B cell (primary cell): Measurements from ENCODE around the gene ABI3BP. TPM values are rescaled to one million over a fixed set of nuclear protein-coding genes. Genes with fewer than 3 reads are reported as not detected.

Experiments used
- ATAC-seq: fragments of 200-7000 bp; cut with Tn5 transposase; one replicate; pipeline ENCODE4 v1.10.0; 2021; ENCODE audit warnings: low read depth, mild to moderate bottlenecking, moderate number of reproducible peaks, moderate library complexity
- CTCF ChIA-PET: fragments of 350-600 bp; sonication (Branson Sonifier 250); formaldehyde crosslinking; loops from one replicate; lab custom pipeline; 2021; ENCODE audit warnings: antibody characterized with exemption, inconsistent platforms; lab: Charles Lee
- POLR2A ChIA-PET: fragments of 350-600 bp; sonication (Branson Sonifier 250); formaldehyde crosslinking; loops from one replicate; lab custom pipeline; 2021; ENCODE audit warnings: antibody characterized with exemption; lab: Charles Lee
- DNase-seq: peaks from one replicate; pipeline ENCODE4 v3.0.0; 2013
- H2AFZ ChIP-seq: 2 replicates; pipeline ENCODE4 v1.6.1; 2012; ENCODE audit warnings: mild to moderate bottlenecking, low read depth, low read length; ENCODE audit not compliant: insufficient read depth, poor library complexity, severe bottlenecking
- H3K27ac ChIP-seq, 2 donors: 1 replicate in 1 of 2; 2 replicates in 1 of 2; pipeline ENCODE4 v1.5.1; 2012 to 2013; ENCODE audit warnings: low read length in 2 of 2, mild to moderate bottlenecking in 2 of 2, moderate library complexity in 1 of 2
- H3K27me3 ChIP-seq, 4 experiments: fragments of 200-600 bp in 1 of 4; sonication (generic) in 1 of 4; replicated peaks in 1 of 4; 1 replicate in 2 of 4; 2 replicates in 2 of 4; pipeline versions ENCODE4 v1.6.1 to v1.7.0; 2013 to 2016; ENCODE audit warnings: low read length in 3 of 4, mild to moderate bottlenecking in 2 of 4, mixed read lengths in 1 of 4, moderate library complexity in 1 of 4; ENCODE audit not compliant: insufficient read depth in 4 of 4, control insufficient read depth in 3 of 4; ENCODE audit errors: control extremely low read depth in 1 of 4
- H3K36me3 ChIP-seq, 2 experiments: replicated peaks in 1 of 2; 1 replicate in 1 of 2; 2 replicates in 1 of 2; pipeline versions ENCODE4 v1.6.1 to v1.7.1; 2013; ENCODE audit warnings: low read length in 1 of 2; ENCODE audit not compliant: insufficient read depth in 2 of 2, control insufficient read depth in 1 of 2; ENCODE audit errors: control extremely low read depth in 1 of 2, extremely low read depth in 1 of 2
- H3K4me1 ChIP-seq, 2 donors: fragments of 200-600 bp in 1 of 2; sonication (generic) in 1 of 2; 1 replicate in 1 of 2; 2 replicates in 1 of 2; pipeline versions ENCODE4 v1.5.1 to v1.6.1; 2013 to 2017; ENCODE audit warnings: low read length in 2 of 2; ENCODE audit not compliant: control insufficient read depth in 2 of 2, insufficient read depth in 2 of 2
- H3K4me2 ChIP-seq: replicated peaks from 2 replicates; pipeline ENCODE3; 2012; ENCODE audit warnings: mild to moderate bottlenecking, low read depth, low read length; ENCODE audit not compliant: poor library complexity, severe bottlenecking
- H3K4me3 ChIP-seq, 5 experiments: fragments of 200-600 bp in 1 of 5; sonication (generic) in 1 of 5; 1 replicate in 3 of 5; 2 replicates in 2 of 5; pipeline versions ENCODE4 v1.5.1 to v1.7.0; 2011 to 2016; ENCODE audit warnings: low read length in 4 of 5, mild to moderate bottlenecking in 4 of 5, low read depth in 2 of 5, control low read depth in 1 of 5, moderate library complexity in 1 of 5; ENCODE audit not compliant: insufficient read depth in 1 of 5; ENCODE audit errors: control extremely low read depth in 1 of 5, extremely low read depth in 1 of 5
- H3K79me2 ChIP-seq: fragments of 200-600 bp; sonication (generic); one replicate; pipeline ENCODE4 v1.6.0; 2016; ENCODE audit warnings: low read length; ENCODE audit not compliant: control insufficient read depth, insufficient read depth
- H3K9ac ChIP-seq: fragments of 200-600 bp; sonication (generic); 2 replicates; pipeline ENCODE4 v1.6.1; 2017; ENCODE audit warnings: mild to moderate bottlenecking, low read length, moderate library complexity
- H3K9me3 ChIP-seq, 3 donors: one replicate each; pipeline versions ENCODE4 v1.6.1 to v1.7.1; 2013; ENCODE audit warnings: low read length in 2 of 3; ENCODE audit not compliant: control insufficient read depth in 2 of 3, insufficient read depth in 1 of 3; ENCODE audit errors: control extremely low read depth in 1 of 3
- H4K20me1 ChIP-seq: 2 replicates; pipeline ENCODE4 v1.6.0; 2012; ENCODE audit warnings: mild to moderate bottlenecking, low read length; ENCODE audit not compliant: insufficient read depth, control insufficient read depth, poor library complexity, severe bottlenecking
- H3K27ac Mint-ChIP-seq: one replicate; pipeline ENCODE4 v1.8.0; 2021; ENCODE audit warnings: mixed read lengths
- H3K27me3 Mint-ChIP-seq: one replicate; pipeline ENCODE4 v1.8.0; 2021; ENCODE audit warnings: mixed read lengths
- H3K4me1 Mint-ChIP-seq: one replicate; pipeline ENCODE4 v1.8.0; 2021; ENCODE audit warnings: mixed read lengths
- H3K4me3 Mint-ChIP-seq: one replicate; pipeline ENCODE4 v1.8.0; 2021; ENCODE audit warnings: mixed read lengths
- H3K9me3 Mint-ChIP-seq: one replicate; pipeline ENCODE4 v1.8.0; 2022; ENCODE audit warnings: mixed read lengths; ENCODE audit not compliant: insufficient read depth
- CTCF ChIP-seq: fragments of 200-600 bp; IDR thresholded peaks from one replicate; pipeline ENCODE4 v1.8.0; 2022; ENCODE audit warnings: antibody characterized with exemption, mild to moderate bottlenecking
- EZH2 ChIP-seq: IDR thresholded peaks from 2 replicates; pipeline ENCODE4 v1.6.1; 2012; ENCODE audit warnings: borderline replicate concordance, low read depth, mild to moderate bottlenecking, moderate library complexity, low read length; ENCODE audit not compliant: insufficient read depth, poor library complexity, severe bottlenecking
- WGBS: methylation state at CpG from one replicate; pipeline ENCODE4 v1.1.5; 2013; ENCODE audit warnings: missing lambda C conversion rate; ENCODE audit not compliant: insufficient coverage; 5-methylcytosine and 5-hydroxymethylcytosine counted together
- intact Hi-C: fragments of 100-400 bp; cut with micrococcal nuclease; formaldehyde crosslinking; loops from one replicate; pipeline ENCODE4 v1.10.0; 2022
- polyA plus RNA-seq: library from polyadenylated mRNA; depleted of rRNA; stranded (reverse); fragments of >200 nt; gene quantifications from 2 replicates; pipeline ENCODE4 v1.2.3, GENCODE V29; 2012
- total RNA-seq, 2 donors: library from RNA; stranded (reverse); fragments of 120-200 nt in 1 of 2; gene quantifications; 1 replicate in 1 of 2; 2 replicates in 1 of 2; pipeline versions ENCODE4 v1.2.3 to v1.2.4, GENCODE V29; 2013 to 2022

ABI3BP gene
- total and polyA plus RNA-seq, 2 donors (not counting 1 experiment from before 2014, with no cell fraction given): not detected

- H3K4me2 ChIP-seq: no peak overlapping the region
- no peaks in the 10 kb centered on the region for H3K4me1 ChIP-seq
- H3K9me3 ChIP-seq: peaks cover 0 to 2% (median 0%) of the 10 kb centered on the region in 3 donors
- ChIA-PET CTCF (interaction anchor here (0.6 kb wide), 1 partner anchor 645 kb away, joined by 3 read pairs; no protein-coding TSS in a partner anchor), POLR2A (no interaction called here)
- H3K27me3 Mint-ChIP-seq: no peaks in the 10 kb centered on the region
- TF ChIP-seq EZH2: no peak
- TF ChIP-seq CTCF: no peak
- H3K4me3 ChIP-seq: no peak overlapping the region
- WGBS: 91% methylated on average over 3 of the region's 4 CpGs
- H3K27me3 ChIP-seq: no peaks in the 10 kb centered on the region
- no peaks in the 10 kb centered on the region for H3K9me3 Mint-ChIP-seq
- peaks cover 26% of the 10 kb centered on the region for H3K4me1 Mint-ChIP-seq
- no peak for DNase-seq
- H3K79me2 ChIP-seq: peaks cover 66% of the 10 kb centered on the region
- no peak overlapping the region for H3K4me3 Mint-ChIP-seq
- ATAC-seq: no peak
- no peak overlapping the region for H3K9ac ChIP-seq
- H2AFZ ChIP-seq: no peak overlapping the region
- H3K27ac Mint-ChIP-seq: no peak overlapping the region
- H3K27ac ChIP-seq: no peak overlapping the region
- H4K20me1 ChIP-seq: peaks cover 41% of the 10 kb centered on the region
- H3K36me3 ChIP-seq: peaks cover 9 to 45% of the 10 kb centered on the region in 2 experiments
- intact Hi-C loops: no loop called here
Measured at GRCh38 chr3:100717637-100718487, 275.4 kb downstream of the ABI3BP start.

GRCh38 chr3:100717063-100717462 lies 276.2 kb downstream of the ABI3BP start:
- peaks cover 42% of the 10 kb centered on the region for H4K20me1 ChIP-seq
- intact Hi-C loops: no loop called here
- CTCF ChIA-PET: no interaction called here
- no peak overlapping the region for H3K4me3 Mint-ChIP-seq
- TF ChIP-seq EZH2: no peak
- TF ChIP-seq CTCF: no peak
- POLR2A ChIA-PET: no interaction called here
- H2AFZ ChIP-seq: no peak overlapping the region
- 89% methylated on average over 1 of the region's 2 CpGs for WGBS
- H3K4me2 ChIP-seq: no peak overlapping the region
- peaks cover 74% of the 10 kb centered on the region for H3K79me2 ChIP-seq
- H3K27ac Mint-ChIP-seq: no peak overlapping the region
- no peaks in the 10 kb centered on the region for H3K9me3 Mint-ChIP-seq
- H3K4me1 Mint-ChIP-seq: peaks cover 32% of the 10 kb centered on the region
- H3K9me3 ChIP-seq: peaks cover 0 to 2% (median 0%) of the 10 kb centered on the region in 3 donors
- no peak overlapping the region for H3K4me3 ChIP-seq
- H3K9ac ChIP-seq: no peak overlapping the region
- DNase-seq (no peak), ATAC-seq (no peak)
- H3K27me3 Mint-ChIP-seq: no peaks in the 10 kb centered on the region
- no peaks in the 10 kb centered on the region for H3K27me3 ChIP-seq
- no peak overlapping the region for H3K27ac ChIP-seq
- H3K36me3 ChIP-seq: peaks cover 11 to 45% of the 10 kb centered on the region in 2 experiments
- H3K4me1 ChIP-seq: no peaks in the 10 kb centered on the region
